HG03565 (cell line): ENCODE measurements around the gene TDRD9.

Source experiments
- ATAC-seq: cut with Tn5 transposase; IDR thresholded peaks from one replicate; pipeline ENCODE4 v1.9.1; 2021; ENCODE audit warnings: mild to moderate bottlenecking, moderate library complexity; ENCODE audit not compliant: unreplicated experiment

Gene TDRD9

DNA sequence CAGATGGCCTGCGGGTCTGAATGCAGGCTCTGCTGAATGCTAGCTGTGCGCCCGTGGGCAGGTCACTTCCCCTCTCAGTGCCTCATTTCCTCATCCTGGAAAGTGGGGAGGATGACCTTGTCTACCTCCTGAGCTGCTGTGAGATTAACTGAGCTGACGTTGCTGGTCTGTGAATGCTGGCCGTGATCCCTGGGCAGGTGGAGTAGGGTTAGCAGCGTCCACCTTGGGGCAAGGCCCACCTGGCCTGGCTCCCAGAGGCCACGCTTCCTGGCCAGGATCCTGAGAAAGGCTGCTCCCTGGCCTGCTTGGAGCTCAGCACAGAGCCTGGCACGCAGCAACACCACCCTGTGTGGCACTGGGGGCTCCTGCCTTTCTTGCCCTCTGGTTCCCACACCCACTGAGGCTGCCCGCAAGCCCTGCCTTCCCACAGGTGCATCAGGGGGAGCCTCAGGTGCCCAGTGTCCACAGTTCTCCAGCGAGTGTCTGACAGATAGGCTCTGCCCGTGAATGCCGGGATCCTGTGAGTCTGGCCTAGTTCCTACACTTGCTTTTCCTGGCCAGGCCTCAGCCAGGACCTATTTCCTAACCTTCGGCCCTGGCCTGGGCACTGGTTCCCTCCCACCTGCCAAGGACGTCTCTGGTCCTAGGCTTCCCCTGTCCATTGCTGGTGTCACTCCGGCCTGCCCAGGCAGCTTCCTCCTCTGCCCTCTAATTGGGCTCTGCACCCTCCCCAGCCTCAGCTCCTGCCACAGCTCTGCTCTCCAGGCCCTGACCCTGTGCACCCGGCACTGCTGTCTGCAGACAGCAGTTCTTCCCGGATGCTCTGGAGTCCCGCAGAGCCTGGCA, 37.2 kb upstream of the TDRD9 start:
- no peak for ATAC-seq

DNA sequence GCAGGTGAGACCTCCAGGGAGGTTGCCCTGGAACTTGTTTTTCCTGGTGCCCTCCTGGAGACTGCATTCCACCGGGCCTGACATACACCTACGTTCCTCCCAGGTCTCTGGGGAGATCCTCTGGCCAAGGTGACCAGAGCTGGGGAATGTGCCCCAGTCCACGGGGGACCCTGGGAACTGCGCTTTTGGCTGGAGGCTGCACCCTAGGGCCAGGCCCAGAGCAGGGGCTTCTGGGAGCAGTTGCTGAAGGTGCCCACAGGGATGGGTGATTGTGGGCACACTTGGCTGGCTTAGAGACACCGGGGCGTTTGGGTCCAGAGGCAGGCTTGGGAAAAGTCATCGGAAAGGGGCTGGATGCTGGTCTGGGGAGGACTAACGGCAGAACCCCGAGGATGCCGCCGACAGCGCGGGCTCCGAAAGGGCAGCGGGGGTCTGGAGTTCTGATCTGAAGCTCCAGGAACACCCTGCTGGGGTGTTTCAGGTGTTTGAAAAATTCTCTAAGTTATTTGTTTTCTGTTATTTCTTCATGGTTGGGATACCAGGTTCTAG, 36.5 kb upstream of the TDRD9 start:
- ATAC-seq: no peak

DNA sequence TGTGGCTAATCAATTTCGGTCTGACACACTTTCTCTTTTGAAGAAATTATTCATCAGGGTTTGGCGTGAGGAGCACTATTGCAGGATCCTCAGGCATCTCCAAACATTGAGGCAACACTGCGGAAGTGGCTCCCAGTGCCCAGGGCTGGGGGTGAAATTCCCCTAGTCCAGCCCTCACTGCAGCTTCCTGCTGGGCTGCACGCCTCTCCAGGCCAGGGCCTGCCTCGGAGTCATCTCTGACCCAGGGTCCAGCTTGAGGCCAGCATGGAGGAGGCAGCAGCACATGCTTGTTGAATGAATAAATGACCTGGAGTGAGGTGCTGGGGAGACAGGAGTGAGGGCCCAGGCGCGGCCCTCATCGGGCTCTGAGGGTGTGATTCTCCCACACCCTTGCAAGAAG, 36.0 kb upstream of the TDRD9 start:
- no peak for ATAC-seq

DNA sequence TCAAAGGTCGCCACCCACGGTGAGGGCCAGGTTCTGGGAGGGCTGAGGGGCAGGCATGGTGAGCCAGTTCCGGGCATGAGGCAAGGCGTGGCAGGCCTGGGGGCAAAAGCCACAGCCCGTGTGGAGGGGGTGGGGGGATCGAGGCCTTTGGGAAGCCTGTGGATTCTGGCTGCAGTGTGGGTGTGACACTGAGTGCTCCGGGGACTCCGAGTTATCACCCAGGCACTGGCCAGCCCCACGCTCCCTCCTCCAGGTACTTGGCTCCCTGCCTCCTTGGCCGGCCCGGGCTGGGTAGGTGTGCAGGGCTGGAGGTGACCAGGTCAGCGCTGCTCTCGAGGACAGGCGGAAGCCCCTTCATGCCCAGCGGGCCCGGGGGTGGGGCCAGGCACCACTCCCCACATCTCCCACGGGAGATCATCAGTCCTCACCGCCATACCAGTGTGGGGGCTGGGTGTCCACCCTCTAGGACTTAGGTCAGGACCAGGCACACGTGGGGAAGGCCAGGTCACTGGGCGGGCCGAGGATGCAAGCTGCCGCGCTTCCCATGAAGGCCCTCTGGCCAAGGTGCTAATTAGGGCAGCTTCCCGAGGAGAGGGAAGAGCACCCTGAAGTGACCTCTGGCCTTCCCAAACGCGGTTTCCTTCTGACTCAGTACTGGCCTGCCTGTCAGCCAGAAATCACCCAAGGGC, 34.1 kb upstream of the TDRD9 start:
- no peak for ATAC-seq

DNA sequence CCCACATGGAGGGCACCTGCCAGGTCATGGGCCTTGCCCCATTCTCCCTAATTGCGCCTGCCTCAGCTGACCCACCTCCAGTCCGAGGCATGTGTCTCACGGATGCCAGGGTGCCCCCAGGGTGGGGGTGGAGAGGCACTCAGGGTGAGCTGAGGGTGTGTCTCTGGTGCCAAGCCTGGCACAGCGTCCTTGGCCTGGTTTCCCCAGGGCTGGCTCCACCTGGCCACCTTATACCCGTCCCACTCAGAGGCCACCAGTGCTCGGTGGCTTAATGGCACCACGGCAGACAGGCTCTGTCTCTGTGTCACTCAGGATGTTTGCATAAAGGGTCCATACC, 33.6 kb upstream of the TDRD9 start:
- no peak for ATAC-seq

DNA sequence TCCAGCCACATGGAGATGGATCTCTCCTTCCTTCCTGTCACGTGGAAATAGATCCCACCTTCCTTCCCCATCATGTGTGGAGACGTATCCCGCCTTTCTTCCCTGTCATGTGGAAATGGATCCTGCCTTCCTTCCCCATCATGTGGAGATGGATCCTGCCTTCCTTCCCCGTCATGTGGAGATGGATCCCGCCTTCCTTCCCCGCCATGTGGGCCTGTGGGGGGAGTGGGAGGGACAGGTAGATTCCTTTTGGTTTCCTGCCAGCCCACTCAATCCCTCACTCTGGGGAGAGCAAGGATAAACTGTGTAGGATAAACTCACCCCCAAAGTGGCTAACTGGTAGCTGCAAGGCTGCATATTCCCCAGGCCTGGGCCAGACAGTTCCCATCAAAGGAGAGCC, 31.7 kb upstream of the TDRD9 start:
- no peak for ATAC-seq

DNA sequence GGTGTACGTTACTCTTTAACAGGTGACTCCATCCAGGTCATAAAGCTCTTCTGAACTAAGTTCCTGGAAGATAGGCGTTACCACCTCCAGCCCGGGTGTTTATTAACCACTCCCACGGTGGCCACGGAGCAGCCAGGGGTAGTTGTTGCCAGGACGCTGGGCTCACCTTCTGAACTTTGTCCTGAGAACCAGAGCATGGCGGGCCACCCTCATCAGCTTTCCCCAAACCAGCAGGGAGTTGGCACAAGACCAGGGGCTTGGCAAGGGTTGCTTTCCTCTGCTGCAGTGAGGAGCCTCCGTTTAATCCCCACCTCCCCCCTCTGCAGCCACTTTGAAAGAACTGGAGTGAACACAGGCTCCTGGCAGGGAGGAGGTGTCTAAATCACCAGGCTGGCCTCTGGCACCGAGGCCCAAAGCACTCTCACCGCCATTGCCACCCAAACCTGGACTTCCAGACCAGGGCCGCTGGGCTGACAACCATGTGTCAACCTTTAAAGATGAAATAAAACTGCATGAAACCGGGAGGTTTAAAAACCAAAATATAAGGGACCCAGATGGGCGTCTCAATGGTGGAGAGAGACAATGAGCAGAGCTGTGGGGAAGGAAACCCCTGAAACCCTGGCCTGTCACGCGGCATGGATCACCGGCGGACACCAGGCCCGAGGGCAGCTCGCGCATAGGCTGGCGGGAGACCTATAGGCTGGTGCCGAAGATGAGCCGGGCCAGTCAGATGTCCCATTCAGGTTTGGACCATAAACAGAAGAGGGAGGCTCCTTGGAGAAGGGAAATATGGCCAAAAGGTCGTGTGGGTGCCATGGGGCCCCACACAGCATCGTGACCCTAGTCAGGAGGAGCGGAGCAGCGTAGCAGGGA, 30.9 kb upstream of the TDRD9 start:
- ATAC-seq: no peak

DNA sequence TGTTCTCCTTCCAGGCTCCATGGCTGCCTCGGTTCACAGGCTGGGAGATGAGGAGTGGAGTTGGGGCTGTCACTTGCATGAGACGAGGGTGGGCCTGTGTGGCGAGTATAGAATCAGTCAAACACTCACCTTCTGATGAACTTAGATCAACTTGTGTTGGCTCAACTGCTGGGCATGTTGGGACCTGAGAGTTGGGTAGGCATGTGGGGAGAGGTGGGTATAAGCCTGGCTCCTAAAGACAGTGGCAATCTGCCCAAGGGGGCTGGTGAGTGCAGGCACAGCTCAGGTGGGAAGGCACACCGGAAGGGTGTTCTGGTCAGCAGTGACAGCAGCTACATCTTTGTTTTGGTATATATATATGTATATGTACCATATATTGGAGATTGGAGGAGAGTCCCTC, 30.1 kb upstream of the TDRD9 start:
- ATAC-seq: no peak

DNA sequence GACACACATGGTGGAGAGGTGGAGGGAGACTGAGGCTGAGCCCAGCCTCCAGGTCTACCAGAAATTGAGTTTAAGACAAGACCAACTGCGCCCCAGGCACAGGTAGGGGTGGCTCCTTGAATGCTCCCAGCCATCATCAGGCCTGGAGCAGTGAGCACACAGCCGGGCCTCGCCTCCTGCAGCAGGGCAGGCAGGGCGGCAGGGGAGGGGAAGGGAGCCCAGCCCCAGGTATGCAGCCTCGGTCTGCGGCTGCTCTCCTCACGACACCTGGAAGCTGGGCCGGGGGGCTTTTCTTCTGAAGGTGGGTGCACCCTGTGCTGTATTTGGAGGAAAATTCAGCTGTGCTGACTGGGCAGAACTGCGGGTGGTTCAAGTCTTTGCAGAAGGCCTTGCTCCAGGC, 29.5 kb upstream of the TDRD9 start:
- no peak for ATAC-seq

DNA sequence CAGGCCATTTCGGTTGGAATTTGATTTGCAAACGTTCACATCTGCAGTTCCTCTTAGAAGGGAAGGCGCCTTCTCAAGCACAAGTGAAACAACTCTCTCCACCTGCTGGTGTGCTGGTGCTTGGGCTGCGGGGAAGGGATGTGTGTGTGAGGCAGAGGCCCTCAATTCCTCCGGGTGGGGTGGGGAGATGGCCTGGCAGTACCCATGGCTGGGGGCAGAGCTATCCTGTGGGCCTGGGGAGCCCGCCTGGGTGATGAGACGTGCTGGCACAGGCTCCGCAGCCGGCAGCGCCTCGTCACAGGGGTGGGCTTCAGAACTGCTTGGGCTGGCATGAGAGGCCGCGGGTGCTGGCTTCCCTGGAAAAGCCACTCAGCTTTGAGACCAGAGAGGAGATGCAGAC, 28.9 kb upstream of the TDRD9 start:
- ATAC-seq: no peak

DNA sequence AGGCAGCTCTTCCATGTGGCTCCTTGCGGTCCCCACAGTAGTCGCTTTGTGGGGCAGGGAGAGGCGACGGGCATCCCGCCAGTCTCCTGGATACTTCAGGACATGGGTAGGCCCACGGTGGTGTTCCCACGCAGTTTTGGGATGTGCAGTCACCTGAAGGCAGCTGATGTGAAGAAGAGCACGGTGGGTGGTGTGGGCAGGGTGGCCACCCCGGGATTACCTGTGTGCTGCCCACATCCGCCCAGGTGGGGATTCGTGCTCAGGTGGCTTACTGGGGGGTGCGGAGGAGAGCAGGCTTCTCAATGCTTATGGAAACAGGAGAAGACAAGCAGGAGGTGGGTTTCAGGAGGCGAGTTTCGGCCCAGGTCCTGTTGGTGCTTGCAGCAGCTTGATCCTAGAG, 28.4 kb upstream of the TDRD9 start:
- ATAC-seq: no peak

DNA sequence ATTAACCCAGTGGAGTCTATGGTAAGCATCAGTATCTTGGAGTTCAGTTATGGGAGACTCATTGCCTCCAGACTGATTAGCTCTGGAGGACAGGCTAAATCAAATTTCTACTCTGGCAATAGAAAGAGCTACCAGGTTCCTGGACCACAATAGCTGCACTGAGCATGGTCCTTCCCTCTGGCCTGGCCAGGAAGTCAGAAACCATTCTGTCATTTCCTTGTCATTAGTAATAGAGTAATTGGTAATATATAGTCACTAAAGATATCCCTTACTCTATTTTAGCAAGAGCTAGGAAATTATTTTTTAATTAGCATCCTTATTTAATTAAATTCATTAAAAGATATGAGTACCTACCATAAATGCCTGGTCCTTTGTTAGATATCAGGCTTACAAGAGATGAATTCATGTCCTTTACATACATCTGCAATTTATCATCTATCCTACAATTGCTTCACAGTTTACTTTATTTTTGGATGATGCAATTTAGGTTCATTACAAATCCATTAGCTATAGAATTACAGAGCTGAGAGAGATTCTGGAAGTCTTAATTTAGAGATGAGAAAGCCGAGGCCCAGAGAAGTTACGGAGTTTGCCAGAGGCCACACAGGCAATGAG, 23.7 kb upstream of the TDRD9 start:
- no peak for ATAC-seq

DNA sequence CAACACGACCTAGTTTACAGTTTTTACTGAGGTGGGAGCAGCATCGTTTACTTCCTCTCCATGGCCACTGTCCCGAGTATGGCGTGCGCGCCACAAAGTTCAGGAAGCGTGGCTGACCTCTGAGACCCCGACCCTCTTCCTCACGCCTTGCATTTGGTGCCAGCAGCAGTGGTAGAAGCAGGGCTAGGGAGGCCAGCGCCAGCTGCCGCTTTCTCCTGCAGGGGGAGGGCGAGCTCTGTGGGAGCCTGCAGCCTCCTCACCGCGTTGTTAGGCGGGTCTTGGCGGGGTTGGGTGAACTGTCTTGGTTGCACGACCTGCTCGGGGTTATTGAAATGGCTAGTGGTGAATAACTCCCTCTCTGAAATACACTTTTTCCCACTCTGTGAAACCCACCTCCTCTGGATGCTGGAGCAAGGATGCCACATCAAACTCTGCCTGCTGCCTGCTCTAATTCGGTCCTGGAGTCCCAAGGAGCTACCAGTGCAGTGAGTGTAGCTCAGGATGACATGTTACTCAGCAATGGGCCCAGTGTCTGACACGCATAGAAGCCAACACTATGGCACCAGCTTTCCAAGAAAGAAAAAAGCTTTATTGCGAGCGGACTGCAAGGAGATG, 22.3 kb upstream of the TDRD9 start:
- no peak for ATAC-seq

DNA sequence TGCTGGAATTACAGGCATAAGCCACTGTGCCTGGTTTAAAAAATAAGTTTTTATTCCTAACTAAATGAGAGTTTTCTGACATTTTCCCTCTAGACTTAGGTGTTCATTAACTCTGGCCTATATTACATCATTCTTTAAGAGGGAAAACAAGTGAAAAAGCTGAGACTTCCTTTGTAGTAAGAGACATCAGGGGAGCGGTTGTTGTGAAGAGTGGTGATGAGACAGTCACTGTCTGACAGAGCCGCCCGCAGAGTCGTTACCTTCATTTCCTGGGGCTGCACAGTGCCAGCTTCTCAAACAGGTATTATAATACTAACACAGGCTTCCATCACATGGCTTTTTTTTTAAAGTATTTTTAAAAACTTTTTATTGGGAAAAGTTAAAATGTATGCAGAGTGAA, 19.7 kb upstream of the TDRD9 start:
- ATAC-seq: no peak

DNA sequence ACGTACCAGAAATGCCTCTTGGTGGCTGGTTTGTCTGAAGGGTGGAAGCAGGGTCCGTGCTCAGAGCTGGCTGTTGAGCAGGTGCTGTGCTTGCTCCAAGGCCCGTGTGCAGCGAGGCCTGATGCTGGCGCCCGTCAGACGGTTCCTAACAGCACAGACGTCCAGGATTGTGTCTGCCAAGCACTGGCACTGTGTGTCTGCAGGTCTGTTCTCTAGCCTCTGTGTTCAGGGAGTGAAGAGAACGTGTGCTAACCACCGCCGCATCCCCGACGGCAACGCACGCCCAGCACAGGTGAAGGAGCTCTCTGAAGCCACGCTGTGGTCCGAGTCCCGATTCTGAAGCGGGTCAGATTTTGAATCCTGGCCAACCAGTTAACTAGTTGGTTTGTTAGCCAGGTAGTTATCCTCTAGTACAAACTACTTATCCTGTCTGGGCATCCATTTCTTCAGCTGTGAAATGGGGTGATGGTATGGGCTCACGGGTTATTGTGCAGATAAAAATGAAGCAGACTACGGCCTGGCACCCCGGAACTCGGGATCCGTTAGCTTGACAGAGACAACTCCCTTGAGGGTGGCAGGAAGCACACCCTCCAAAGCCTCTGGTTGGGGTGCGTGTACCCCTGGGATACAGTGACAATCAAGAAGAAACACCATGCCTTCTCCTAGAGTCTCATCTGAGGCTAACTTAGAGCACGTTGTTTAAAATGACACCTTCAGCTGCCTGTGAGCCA, 18.6 kb upstream of the TDRD9 start:
- ATAC-seq: no peak

DNA sequence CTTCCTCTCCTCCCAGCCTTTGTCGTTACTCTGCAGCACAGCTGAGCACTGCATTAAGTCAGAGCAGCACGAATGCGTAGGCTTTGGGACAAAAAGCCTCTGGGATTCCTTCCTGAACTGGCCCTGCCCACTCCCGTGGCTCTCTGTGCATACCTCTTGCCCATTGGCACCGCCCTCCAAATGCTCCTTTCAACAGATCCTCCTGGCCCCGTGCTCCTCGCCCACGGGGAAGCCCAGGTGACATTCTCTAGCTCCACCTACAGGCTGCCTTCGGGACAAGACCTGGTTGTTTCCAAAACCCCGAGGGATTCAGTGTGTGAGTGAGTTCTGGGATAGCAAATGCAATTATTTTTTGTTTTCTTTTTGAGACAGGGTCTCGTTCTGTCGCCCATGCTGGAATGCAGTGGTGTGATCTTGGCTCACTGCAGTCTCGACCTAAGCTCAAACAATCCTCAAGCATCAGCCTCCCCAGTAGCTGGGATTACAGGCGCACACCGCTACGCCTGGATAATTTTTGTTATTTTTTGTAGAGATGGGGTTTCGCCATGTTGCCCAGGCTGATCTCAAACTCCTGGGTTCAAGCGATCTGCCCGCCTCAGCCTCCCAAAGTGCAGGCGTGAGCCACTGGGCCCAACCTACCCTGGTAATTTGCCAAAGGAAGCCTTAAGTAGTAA, 17.9 kb upstream of the TDRD9 start:
- ATAC-seq: no peak

DNA sequence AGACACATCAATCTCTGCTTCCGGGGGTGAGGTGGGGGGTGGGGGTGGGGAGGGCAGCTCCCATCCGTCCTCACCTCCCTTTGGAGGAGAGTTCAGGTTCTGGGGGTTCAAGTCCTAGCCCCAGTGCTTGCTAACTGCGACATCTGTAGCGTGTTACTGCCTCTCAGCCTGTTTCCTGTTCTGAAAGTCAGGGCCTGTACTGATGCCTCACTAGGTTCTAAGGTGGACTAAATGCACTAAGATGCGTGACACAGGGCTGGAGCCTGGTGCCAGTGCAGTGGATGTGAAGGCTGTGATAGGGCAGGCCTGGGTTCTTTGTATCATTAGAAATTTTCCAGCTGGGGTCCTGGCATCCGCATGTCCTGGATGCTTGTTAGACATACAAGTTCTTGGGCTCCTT, 17.3 kb upstream of the TDRD9 start:
- ATAC-seq: no peak

DNA sequence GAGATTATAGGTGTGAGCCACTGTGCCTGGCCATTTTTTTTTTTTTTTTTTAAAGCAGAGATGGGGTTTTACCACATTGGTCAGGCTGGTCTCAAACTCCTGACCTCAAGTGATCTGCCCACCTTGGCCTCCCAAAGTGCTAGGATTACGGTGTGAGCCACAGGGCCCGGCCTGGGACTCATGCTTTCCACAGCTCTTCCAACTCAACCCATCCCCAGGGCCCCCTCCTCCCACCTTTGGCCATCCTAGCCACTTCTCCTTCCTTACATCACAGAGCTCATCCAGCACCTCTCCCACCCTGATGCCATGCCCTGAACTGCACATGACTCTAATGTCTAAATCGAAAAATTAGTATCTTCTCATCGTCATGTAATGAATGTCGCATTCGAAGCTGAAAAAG, 12.6 kb upstream of the TDRD9 start:
- no peak for ATAC-seq

DNA sequence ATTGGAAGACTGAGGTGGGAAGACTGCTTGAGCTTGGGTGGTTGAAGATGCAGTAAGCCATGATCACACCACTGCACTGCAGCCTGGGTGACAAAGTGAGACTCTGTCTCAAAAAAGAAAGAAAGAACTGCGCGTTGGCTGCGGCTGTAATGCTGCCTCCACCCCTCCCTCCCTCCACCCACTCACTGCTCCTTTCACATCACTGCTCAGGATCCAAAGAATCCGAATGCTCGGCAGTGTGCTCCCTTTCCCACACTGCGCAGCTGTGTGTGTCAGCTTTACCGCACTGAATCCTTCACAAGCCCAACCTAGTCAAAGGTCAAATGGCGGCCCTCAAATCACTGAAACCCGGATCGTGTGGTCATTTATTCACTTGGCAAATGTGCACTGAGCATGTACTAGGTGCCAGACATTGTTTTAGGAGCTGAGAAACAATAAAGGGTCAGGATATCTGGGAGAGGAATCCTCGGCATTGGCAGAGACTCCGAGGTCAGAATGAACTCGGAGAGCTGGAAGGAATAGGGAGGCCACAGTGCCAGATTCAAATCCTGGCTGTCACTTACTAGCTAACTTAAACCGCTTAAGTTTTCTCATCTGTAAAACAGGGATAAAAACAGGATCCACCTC, 11.5 kb upstream of the TDRD9 start:
- no peak for ATAC-seq
